ENCODE data around the gene ARSI. TPM values are rescaled to one million over a fixed set of nuclear protein-coding genes. Genes with fewer than 3 reads are reported as not detected.

The ARSI gene
- polyA plus RNA-seq, 1 of the 3 experiments (the other 2 are of a cell fraction) = 0.20 TPM

DNA sequence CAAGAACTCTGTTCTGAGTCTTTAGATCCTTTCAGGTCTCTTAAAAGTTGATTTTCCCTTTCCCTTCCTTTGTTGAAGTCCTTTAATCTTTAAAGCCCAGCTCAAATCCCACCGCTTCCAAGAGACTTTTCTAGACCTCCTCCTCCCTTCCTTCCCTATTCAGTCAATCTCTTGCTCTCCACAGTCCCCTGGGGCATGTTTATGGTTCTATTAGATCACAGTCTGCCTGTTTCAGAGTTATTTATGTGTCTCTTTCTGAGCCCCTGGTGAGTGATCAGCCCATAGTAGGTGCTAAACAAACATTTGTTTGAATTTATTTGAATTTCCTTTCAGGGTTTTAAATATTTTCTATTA is 7.2 kb upstream of the ARSI start:
- CTCF ChIA-PET = interaction anchor here (1.8 kb wide), 1 partner anchor 10 kb away, joined by 4 read pairs; no protein-coding TSS in a partner anchor
- H3K9me2 ChIP-seq = no peaks in the 10 kb centered on the region
- no peaks in the 10 kb centered on the region for H4K20me1 ChIP-seq (ENCODE audit: insufficient read depth)
- POLR2A ChIA-PET = interaction anchor here (0.6 kb wide), 1 partner anchor 12 kb away, joined by 3 read pairs; no protein-coding TSS in a partner anchor
- TF ChIP-seq TEAD4 (IDR thresholded peaks at IDR 0.05; ENCODE audit: borderline replicate concordance, insufficient read depth) = no peak
- TF ChIP-seq FOXJ3 (CRISPR knock-in tag; IDR thresholded peaks at IDR 0.05) = no peak
- TF ChIP-seq, protein P1, sequence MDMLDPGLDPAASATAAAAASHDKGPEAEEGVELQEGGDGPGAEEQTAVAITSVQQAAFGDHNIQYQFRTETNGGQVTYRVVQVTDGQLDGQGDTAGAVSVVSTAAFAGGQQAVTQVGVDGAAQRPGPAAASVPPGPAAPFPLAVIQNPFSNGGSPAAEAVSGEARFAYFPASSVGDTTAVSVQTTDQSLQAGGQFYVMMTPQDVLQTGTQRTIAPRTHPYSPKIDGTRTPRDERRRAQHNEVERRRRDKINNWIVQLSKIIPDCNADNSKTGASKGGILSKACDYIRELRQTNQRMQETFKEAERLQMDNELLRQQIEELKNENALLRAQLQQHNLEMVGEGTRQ (IDR thresholded peaks at IDR 0.05; ENCODE audit: borderline replicate concordance, low read depth, low read length) = no peak
- TF ChIP-seq, protein P2, sequence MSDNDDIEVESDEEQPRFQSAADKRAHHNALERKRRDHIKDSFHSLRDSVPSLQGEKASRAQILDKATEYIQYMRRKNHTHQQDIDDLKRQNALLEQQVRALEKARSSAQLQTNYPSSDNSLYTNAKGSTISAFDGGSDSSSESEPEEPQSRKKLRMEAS (IDR thresholded peaks at IDR 0.05; ENCODE audit: low read depth) = no peak
- no peak for TF ChIP-seq GATA2 (CRISPR knock-in tag; IDR thresholded peaks at IDR 0.05)
- TF ChIP-seq NFIC (IDR thresholded peaks at IDR 0.05; ENCODE audit: borderline replicate concordance) = no peak
- TF ChIP-seq RAD21 (IDR thresholded peaks at IDR 0.05; ENCODE audit: low read length) = no peak
- no peak for TF ChIP-seq RFX5 (IDR thresholded peaks at IDR 0.05; ENCODE audit: low read length)
- TF ChIP-seq TAF1 (IDR thresholded peaks at IDR 0.05; ENCODE audit: borderline replicate concordance, low read depth, low read length) = no peak
- TF ChIP-seq EP300 (IDR thresholded peaks at IDR 0.05; ENCODE audit: borderline replicate concordance in 1 of 2, low read depth in 1 of 2, low read length in 1 of 2) = no peak
- no peak for TF ChIP-seq FOSL2 (IDR thresholded peaks at IDR 0.05; ENCODE audit: borderline replicate concordance, low read depth)
- no peak for TF ChIP-seq ELF1 (IDR thresholded peaks at IDR 0.05)
- TF ChIP-seq GABPA (IDR thresholded peaks at IDR 0.05; ENCODE audit: low read depth) = no peak
- TF ChIP-seq POLR2AphosphoS5 (IDR thresholded peaks at IDR 0.05; ENCODE audit: low read depth, low read length) = no peak
- no peak for TF ChIP-seq NRF1 (IDR thresholded peaks at IDR 0.05; ENCODE audit: low read depth, low read length)
- TF ChIP-seq, protein P3, sequence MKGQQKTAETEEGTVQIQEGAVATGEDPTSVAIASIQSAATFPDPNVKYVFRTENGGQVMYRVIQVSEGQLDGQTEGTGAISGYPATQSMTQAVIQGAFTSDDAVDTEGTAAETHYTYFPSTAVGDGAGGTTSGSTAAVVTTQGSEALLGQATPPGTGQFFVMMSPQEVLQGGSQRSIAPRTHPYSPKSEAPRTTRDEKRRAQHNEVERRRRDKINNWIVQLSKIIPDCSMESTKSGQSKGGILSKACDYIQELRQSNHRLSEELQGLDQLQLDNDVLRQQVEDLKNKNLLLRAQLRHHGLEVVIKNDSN (IDR thresholded peaks at IDR 0.05; ENCODE audit: borderline replicate concordance, low read depth) = no peak
- TF ChIP-seq, protein P4, sequence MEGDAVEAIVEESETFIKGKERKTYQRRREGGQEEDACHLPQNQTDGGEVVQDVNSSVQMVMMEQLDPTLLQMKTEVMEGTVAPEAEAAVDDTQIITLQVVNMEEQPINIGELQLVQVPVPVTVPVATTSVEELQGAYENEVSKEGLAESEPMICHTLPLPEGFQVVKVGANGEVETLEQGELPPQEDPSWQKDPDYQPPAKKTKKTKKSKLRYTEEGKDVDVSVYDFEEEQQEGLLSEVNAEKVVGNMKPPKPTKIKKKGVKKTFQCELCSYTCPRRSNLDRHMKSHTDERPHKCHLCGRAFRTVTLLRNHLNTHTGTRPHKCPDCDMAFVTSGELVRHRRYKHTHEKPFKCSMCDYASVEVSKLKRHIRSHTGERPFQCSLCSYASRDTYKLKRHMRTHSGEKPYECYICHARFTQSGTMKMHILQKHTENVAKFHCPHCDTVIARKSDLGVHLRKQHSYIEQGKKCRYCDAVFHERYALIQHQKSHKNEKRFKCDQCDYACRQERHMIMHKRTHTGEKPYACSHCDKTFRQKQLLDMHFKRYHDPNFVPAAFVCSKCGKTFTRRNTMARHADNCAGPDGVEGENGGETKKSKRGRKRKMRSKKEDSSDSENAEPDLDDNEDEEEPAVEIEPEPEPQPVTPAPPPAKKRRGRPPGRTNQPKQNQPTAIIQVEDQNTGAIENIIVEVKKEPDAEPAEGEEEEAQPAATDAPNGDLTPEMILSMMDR (IDR thresholded peaks at IDR 0.05) = no peak
- no peak for TF ChIP-seq YY1 (IDR thresholded peaks at IDR 0.05; ENCODE audit: low read depth)
- TF ChIP-seq JUND (IDR thresholded peaks at IDR 0.05) = no peak
- H3K79me2 ChIP-seq (ENCODE audit: insufficient read depth) = no peaks in the 10 kb centered on the region
- H3K9ac ChIP-seq = no peak overlapping the region
- no peaks in the 10 kb centered on the region for H3K27me3 ChIP-seq (ENCODE audit: insufficient read depth)
- no peaks in the 10 kb centered on the region for H3K9me3 ChIP-seq
- H2AFZ ChIP-seq (ENCODE audit: low read depth) = no peak overlapping the region
- 96% methylated on average over 1 of the region's 1 CpG for WGBS (ENCODE audit: low lambda C conversion rate)
- H3K36me3 ChIP-seq (replicated peaks in 1 of 2; ENCODE audit: control insufficient read depth in 1 of 2, insufficient read depth in 2 of 2, low read length in 1 of 2) = no peaks in the 10 kb centered on the region
- H3K4me1 ChIP-seq (ENCODE audit: control insufficient read depth in 1 of 2, insufficient read depth in 2 of 2, low read depth in 1 of 2, low read length in 1 of 2) = peaks cover 17 to 22% of the 10 kb centered on the region in 2 experiments; a peak in 2 of 4 replicates
- DNase-seq = no peak
- no peak overlapping the region for H3K4me2 ChIP-seq
- no peak overlapping the region for H3K27ac ChIP-seq (ENCODE audit: low read depth in 2 of 2, low read length in 1 of 2)
- peaks cover 3% of the 10 kb centered on the region for H3F3A ChIP-seq (replicated peaks; ENCODE audit: insufficient read depth)
- no peak overlapping the region for H3K4me3 ChIP-seq (ENCODE audit: low read depth in 2 of 2, low read length in 1 of 2)
